CD4-positive, alpha-beta memory T cell (primary cell): ENCODE measurements around the gene NBEAL2. TPM values are rescaled to one million over a fixed set of nuclear protein-coding genes. Genes with fewer than 3 reads are reported as not detected.

Source experiments
- CTCF ChIA-PET: fragments of 350-600 bp; sonication (Branson Sonifier 250); formaldehyde crosslinking; loops from one replicate; lab custom pipeline; 2021; ENCODE audit warnings: inconsistent platforms; ENCODE audit not compliant: partially characterized antibody; lab: Charles Lee
- POLR2A ChIA-PET: fragments of 350-600 bp; sonication (Branson Sonifier 250); formaldehyde crosslinking; loops from one replicate; lab custom pipeline; 2021; ENCODE audit not compliant: partially characterized antibody; lab: Charles Lee
- DNase-seq, 5 donors: peaks; one replicate each; pipeline versions ENCODE4 v3.0.0 to v3.0.0-alpha.2; 2020 to 2022; ENCODE audit warnings: mixed read lengths in 1 of 5
- H3K27ac ChIP-seq: one replicate; pipeline ENCODE4 v1.7.0; 2013; ENCODE audit warnings: low read depth, low read length
- H3K27me3 ChIP-seq: 2 replicates; pipeline ENCODE4 v1.7.0; 2013; ENCODE audit warnings: mild to moderate bottlenecking, low read length, moderate library complexity; ENCODE audit not compliant: insufficient read depth
- H3K36me3 ChIP-seq: 2 replicates; pipeline ENCODE4 v1.7.0; 2013; ENCODE audit warnings: mild to moderate bottlenecking, low read length, moderate library complexity; ENCODE audit not compliant: insufficient read depth
- H3K4me1 ChIP-seq: 2 replicates; pipeline ENCODE4 v1.7.0; 2013; ENCODE audit warnings: mild to moderate bottlenecking, low read length, moderate library complexity; ENCODE audit not compliant: insufficient read depth
- H3K4me3 ChIP-seq, 2 donors: one replicate each; pipeline ENCODE4 v1.7.0; 2013; ENCODE audit warnings: low read length in 2 of 2, mild to moderate bottlenecking in 1 of 2
- H3K9me3 ChIP-seq, 2 donors: one replicate each; pipeline ENCODE4 v1.7.0; 2013; ENCODE audit warnings: low read length in 2 of 2, control low read depth in 1 of 2; ENCODE audit not compliant: control insufficient read depth in 1 of 2
- H3K27ac Mint-ChIP-seq, 7 donors: one replicate each; pipeline ENCODE4 v1.8.0; 2020 to 2021; ENCODE audit warnings: mixed read lengths in 7 of 7, mild to moderate bottlenecking in 6 of 7, inconsistent platforms in 3 of 7, moderate library complexity in 3 of 7
- H3K27me3 Mint-ChIP-seq, 2 donors: one replicate each; pipeline ENCODE4 v1.8.0; 2020 to 2021; ENCODE audit warnings: mixed read lengths in 2 of 2
- H3K36me3 Mint-ChIP-seq, 2 donors: one replicate each; pipeline ENCODE4 v1.8.0; 2020 to 2021; ENCODE audit warnings: mixed read lengths in 2 of 2, inconsistent platforms in 1 of 2, mild to moderate bottlenecking in 1 of 2
- H3K4me1 Mint-ChIP-seq, 4 donors: one replicate each; pipeline ENCODE4 v1.8.0; 2020 to 2021; ENCODE audit warnings: mixed read lengths in 4 of 4, mild to moderate bottlenecking in 1 of 4
- H3K4me3 Mint-ChIP-seq, 8 donors: one replicate each; pipeline ENCODE4 v1.8.0; 2020 to 2021; ENCODE audit warnings: mixed read lengths in 8 of 8, mild to moderate bottlenecking in 7 of 8, moderate library complexity in 6 of 8, inconsistent platforms in 3 of 8
- H3K9me3 Mint-ChIP-seq, 8 donors: one replicate each; pipeline ENCODE4 v1.8.0; 2020 to 2021; ENCODE audit warnings: mixed read lengths in 8 of 8, mild to moderate bottlenecking in 5 of 8, inconsistent platforms in 3 of 8, moderate library complexity in 1 of 8
- intact Hi-C: fragments of 100-400 bp; cut with micrococcal nuclease; formaldehyde crosslinking; loops from one replicate; pipeline ENCODE4 v1.15.1; 2023
- polyA plus RNA-seq, 2 donors: library from polyadenylated mRNA; unstranded; fragments of 300-500 nt; fragmentation: Illumina TruSeq; gene quantifications; one replicate each; pipeline ENCODE4 v1.2.3, GENCODE V29; 2021
- total RNA-seq, 2 experiments: library from RNA; stranded (reverse); gene quantifications; one replicate each; pipeline ENCODE4 v1.2.3, GENCODE V29; 2021

NBEAL2 gene
- total and polyA plus RNA-seq, 4 experiments from 2014 or later, result 4.5 to 147 (median 79.8) TPM

GRCh38 chr3:47000922-47001730 lies 21.7 kb downstream of the NBEAL2 start:
- Histone ChIP-seq H3K4me1 (peaks cover 23% of the 10 kb centered on the region), H3K27me3 (no peaks in the 10 kb centered on the region), H3K4me3 (no peak overlapping the region), H3K9me3 (no peaks in the 10 kb centered on the region), H3K36me3 (peaks cover 91% of the 10 kb centered on the region), H3K27ac (no peak overlapping the region)
- intact Hi-C loops, result loop anchor here (10.0 kb wide), 1 partner anchor 324 kb away; no protein-coding TSS in a partner anchor
- Mint-ChIP-seq H3K36me3 (peaks cover 29 to 61% of the 10 kb centered on the region in 2 donors), H3K4me3 (no peak overlapping the region), H3K4me1 (peaks cover 11 to 22% (median 16%) of the 10 kb centered on the region in 4 donors), H3K27ac (peak overlapping the region in 2 of 7 donors; percentile 35 to 48), H3K9me3 (no peaks in the 10 kb centered on the region), H3K27me3 (no peaks in the 10 kb centered on the region)
- no peak for DNase-seq
- CTCF ChIA-PET, result no interaction called here
- POLR2A ChIA-PET, result interaction anchor here (1.6 kb wide), 1 partner anchor 21 kb away, joined by 5 read pairs; the partner anchor contains the start of gene NBEAL2

- intact Hi-C loops, result loop anchor here (10.0 kb wide), 1 partner anchor 323 kb away; no protein-coding TSS in a partner anchor
- peaks cover 11 to 20% (median 15%) of the 10 kb centered on the region in 4 donors for H3K4me1 Mint-ChIP-seq
- H3K9me3 ChIP-seq, result no peaks in the 10 kb centered on the region
- H3K4me3 ChIP-seq, result no peak overlapping the region
- H3K9me3 Mint-ChIP-seq, result no peaks in the 10 kb centered on the region
- ChIA-PET POLR2A (interaction anchor here (1.6 kb wide), 1 partner anchor 22 kb away, joined by 5 read pairs; the partner anchor contains the start of gene NBEAL2), CTCF (no interaction called here)
- no peaks in the 10 kb centered on the region for H3K27me3 Mint-ChIP-seq
- H3K36me3 ChIP-seq, result peaks cover 96% of the 10 kb centered on the region
- H3K27me3 ChIP-seq, result no peaks in the 10 kb centered on the region
- peaks cover 18% of the 10 kb centered on the region for H3K4me1 ChIP-seq
- H3K36me3 Mint-ChIP-seq, result peaks cover 34 to 66% of the 10 kb centered on the region in 2 donors
- DNase-seq, result no peak
- H3K27ac ChIP-seq, result no peak overlapping the region
- H3K27ac Mint-ChIP-seq, result peak overlapping the region in 1 of 7 donors; percentile 35
- no peak overlapping the region for H3K4me3 Mint-ChIP-seq
Observed at GRCh38 chr3:47001731-47002170, 22.3 kb downstream of the NBEAL2 start.

- Mint-ChIP-seq H3K27me3 (no peaks in the 10 kb centered on the region), H3K4me3 (no peak overlapping the region), H3K4me1 (peaks cover 5 to 14% (median 9%) of the 10 kb centered on the region in 4 donors), H3K9me3 (no peaks in the 10 kb centered on the region), H3K36me3 (peaks cover 37 to 66% of the 10 kb centered on the region in 2 donors), H3K27ac (peak overlapping the region in 1 of 7 donors; percentile 85)
- H3K9me3 ChIP-seq, result no peaks in the 10 kb centered on the region
- H3K4me1 ChIP-seq, result peaks cover 12% of the 10 kb centered on the region
- CTCF ChIA-PET, result no interaction called here
- no peaks in the 10 kb centered on the region for H3K27me3 ChIP-seq
- POLR2A ChIA-PET, result interaction anchor here (1.6 kb wide), 1 partner anchor 22 kb away, joined by 5 read pairs; the partner anchor contains the start of gene NBEAL2
- intact Hi-C loops, result loop anchor here (10.0 kb wide), 1 partner anchor 322 kb away; no protein-coding TSS in a partner anchor
- no peak for DNase-seq
- H3K27ac ChIP-seq, result no peak overlapping the region
- no peak overlapping the region for H3K4me3 ChIP-seq
- H3K36me3 ChIP-seq, result peaks cover 95% of the 10 kb centered on the region
Observed at GRCh38 chr3:47002171-47003055, 22.9 kb downstream of the NBEAL2 start.

- Mint-ChIP-seq H3K27me3 (no peaks in the 10 kb centered on the region), H3K4me3 (no peak overlapping the region), H3K27ac (peak overlapping the region in 1 of 7 donors; percentile 56), H3K9me3 (no peaks in the 10 kb centered on the region), H3K4me1 (peaks cover 5 to 7% (median 6%) of the 10 kb centered on the region in 4 donors), H3K36me3 (peaks cover 37 to 64% of the 10 kb centered on the region in 2 donors)
- H3K4me3 ChIP-seq, result no peak overlapping the region
- peaks cover 95% of the 10 kb centered on the region for H3K36me3 ChIP-seq
- DNase-seq, result no peak
- H3K27me3 ChIP-seq, result no peaks in the 10 kb centered on the region
- CTCF ChIA-PET, result interaction anchor here (1.3 kb wide), 1 partner anchor 137 kb away, joined by 4 read pairs; no protein-coding TSS in a partner anchor
- no peaks in the 10 kb centered on the region for H3K9me3 ChIP-seq
- intact Hi-C loops, result loop anchor here (10.0 kb wide), 1 partner anchor 322 kb away; no protein-coding TSS in a partner anchor
- H3K27ac ChIP-seq, result no peak overlapping the region
- H3K4me1 ChIP-seq, result peaks cover 6% of the 10 kb centered on the region
- POLR2A ChIA-PET, result interaction anchor here (1.6 kb wide), 1 partner anchor 23 kb away, joined by 5 read pairs; the partner anchor contains the start of gene NBEAL2
Observed at GRCh38 chr3:47003056-47003410, 23.6 kb downstream of the NBEAL2 start.

- Mint-ChIP-seq H3K27ac (peak overlapping the region in 3 of 7 donors; percentile 13 to 65 (median 56)), H3K9me3 (no peaks in the 10 kb centered on the region), H3K27me3 (no peaks in the 10 kb centered on the region), H3K4me3 (no peak overlapping the region), H3K4me1 (peaks cover 0 to 3% (median 2%) of the 10 kb centered on the region in 4 donors), H3K36me3 (peaks cover 30 to 63% of the 10 kb centered on the region in 2 donors)
- Histone ChIP-seq H3K9me3 (no peaks in the 10 kb centered on the region), H3K27me3 (no peaks in the 10 kb centered on the region), H3K4me3 (no peak overlapping the region), H3K27ac (no peak overlapping the region), H3K36me3 (peaks cover 94% of the 10 kb centered on the region), H3K4me1 (no peaks in the 10 kb centered on the region)
- DNase-seq, result no peak
- CTCF ChIA-PET, result interaction anchor here (0.6 to 1.3 kb wide), 2 partner anchors 137 to 258 kb away, joined by 3 to 4 read pairs; no protein-coding TSS in a partner anchor
- intact Hi-C loops, result loop anchor here (10.0 kb wide), 1 partner anchor 321 kb away; no protein-coding TSS in a partner anchor
- POLR2A ChIA-PET, result interaction anchor here (0.7 kb wide), 1 partner anchor 16 kb away, joined by 3 read pairs; no protein-coding TSS in a partner anchor
Observed at GRCh38 chr3:47003461-47004368, 24.2 kb downstream of the NBEAL2 start.
